H9 (cell line): Measurements from ENCODE around the gene RHEX. TPM values are rescaled to one million over a fixed set of nuclear protein-coding genes. Genes with fewer than 3 reads are reported as not detected.
"Not testable (repeated sequence)": the region's sequence is repeated elsewhere in the genome, so short reads cannot be mapped to it uniquely, and the experiment has no call there.

ENCODE experiments used
- DNase-seq: peaks from one replicate; pipeline ENCODE4 v3.0.0-alpha.2; 2017
- H2AFZ ChIP-seq: one replicate; pipeline ENCODE4 v1.6.1; 2013; ENCODE audit warnings: mild to moderate bottlenecking, low read length, control low read depth, moderate library complexity
- H2AK5ac ChIP-seq: 2 replicates; pipeline ENCODE4 v1.6.1; 2013; ENCODE audit warnings: low read length, control low read depth, mixed read lengths; ENCODE audit not compliant: insufficient read length
- H2BK120ac ChIP-seq: one replicate; pipeline ENCODE4 v1.6.1; 2013; ENCODE audit warnings: low read depth, mild to moderate bottlenecking, low read length, control low read depth, inconsistent platforms; ENCODE audit not compliant: poor library complexity, severe bottlenecking
- H2BK12ac ChIP-seq: 2 replicates; pipeline ENCODE4 v1.6.1; 2013; ENCODE audit warnings: low read length, control low read depth, mixed read lengths, low read depth; ENCODE audit not compliant: insufficient read length
- H2BK15ac ChIP-seq: 2 replicates; pipeline ENCODE4 v1.6.1; 2013; ENCODE audit warnings: low read depth, low read length, control low read depth
- H2BK20ac ChIP-seq: one replicate; pipeline ENCODE4 v1.6.1; 2013; ENCODE audit warnings: low read depth, mild to moderate bottlenecking, low read length, control low read depth, inconsistent platforms; ENCODE audit not compliant: poor library complexity, severe bottlenecking
- H2BK5ac ChIP-seq: 2 replicates; pipeline ENCODE4 v1.6.1; 2013; ENCODE audit warnings: low read length, control low read depth, mixed read lengths; ENCODE audit not compliant: insufficient read length
- H3K14ac ChIP-seq: 2 replicates; pipeline ENCODE4 v1.6.1; 2013; ENCODE audit warnings: low read length, control low read depth; ENCODE audit not compliant: insufficient read depth
- H3K18ac ChIP-seq: 2 replicates; pipeline ENCODE4 v1.6.1; 2013; ENCODE audit warnings: low read depth, mild to moderate bottlenecking, mixed read lengths, low read length, control low read depth; ENCODE audit not compliant: insufficient read length
- H3K23ac ChIP-seq: 2 replicates; pipeline ENCODE4 v1.6.1; 2013; ENCODE audit warnings: low read length, control low read depth, mixed read lengths, low read depth; ENCODE audit not compliant: insufficient read length
- H3K23me2 ChIP-seq: 2 replicates; pipeline ENCODE4 v1.6.1; 2013; ENCODE audit warnings: low read depth, mild to moderate bottlenecking, mixed read lengths, low read length, control low read depth; ENCODE audit not compliant: insufficient read length, poor library complexity, severe bottlenecking
- H3K27ac ChIP-seq: 2 replicates; pipeline ENCODE4 v1.5.1; 2013; ENCODE audit warnings: low read length, control low read depth, mixed read lengths, low read depth; ENCODE audit not compliant: insufficient read length
- H3K27me3 ChIP-seq: 2 replicates; pipeline ENCODE4 v1.6.1; 2013; ENCODE audit warnings: low read length, control low read depth, inconsistent platforms; ENCODE audit not compliant: insufficient read depth
- H3K4ac ChIP-seq: 2 replicates; pipeline ENCODE4 v1.6.1; 2013; ENCODE audit warnings: low read depth, mild to moderate bottlenecking, control low read depth, inconsistent platforms, low read length, moderate library complexity
- H3K4me1 ChIP-seq: 2 replicates; pipeline ENCODE4 v1.6.1; 2013; ENCODE audit warnings: low read length, control low read depth, inconsistent platforms; ENCODE audit not compliant: insufficient read depth
- H3K4me2 ChIP-seq: 2 replicates; pipeline ENCODE4 v1.6.1; 2013; ENCODE audit warnings: low read length, control low read depth, mixed read lengths; ENCODE audit not compliant: insufficient read length, insufficient read depth
- H3K56ac ChIP-seq: 2 replicates; pipeline ENCODE4 v1.6.1; 2013; ENCODE audit warnings: low read depth, mild to moderate bottlenecking, mixed read lengths, low read length, control low read depth; ENCODE audit not compliant: insufficient read length
- H3K79me1 ChIP-seq: 2 replicates; pipeline ENCODE4 v1.6.1; 2013; ENCODE audit warnings: low read depth, mild to moderate bottlenecking, moderate library complexity, low read length, control low read depth, inconsistent platforms; ENCODE audit not compliant: insufficient read depth, poor library complexity, severe bottlenecking
- H3K79me2 ChIP-seq: 2 replicates; pipeline ENCODE4 v1.6.1; 2013; ENCODE audit warnings: low read length, control low read depth, inconsistent platforms; ENCODE audit not compliant: insufficient read depth
- H3K9ac ChIP-seq: 2 replicates; pipeline ENCODE4 v1.6.1; 2013; ENCODE audit warnings: low read length, control low read depth, mixed read lengths; ENCODE audit not compliant: insufficient read length; ENCODE audit errors: extremely low read depth
- H3K9me3 ChIP-seq: one replicate; pipeline ENCODE4 v1.6.1; 2013; ENCODE audit warnings: low read depth, low read length, inconsistent platforms; ENCODE audit not compliant: control insufficient read depth
- H3T11ph ChIP-seq: one replicate; pipeline ENCODE4 v1.6.1; 2013; ENCODE audit warnings: mild to moderate bottlenecking, low read length, control low read depth, inconsistent platforms
- H4K20me1 ChIP-seq: one replicate; pipeline ENCODE4 v1.6.1; 2013; ENCODE audit not compliant: control insufficient read depth, insufficient read length, insufficient read depth
- H4K5ac ChIP-seq: 2 replicates; pipeline ENCODE4 v1.6.1; 2013; ENCODE audit warnings: low read depth, mild to moderate bottlenecking, mixed read lengths, low read length, control low read depth; ENCODE audit not compliant: insufficient read length
- H4K8ac ChIP-seq: replicated peaks from 2 replicates; pipeline ENCODE4 v1.6.1; 2013; ENCODE audit warnings: low read length, control low read depth, mixed read lengths, low read depth; ENCODE audit not compliant: insufficient read length
- H4K91ac ChIP-seq: 2 replicates; pipeline ENCODE4 v1.6.1; 2013; ENCODE audit warnings: low read depth, mild to moderate bottlenecking, moderate library complexity, mixed read lengths, low read length, control low read depth; ENCODE audit not compliant: insufficient read length
- H3K27ac Mint-ChIP-seq, 3 experiments: 2 replicates in 2 of 3; 3 replicates in 1 of 3; pipeline ENCODE4 v1.8.0; 2020 to 2021; ENCODE audit warnings: mixed read lengths in 3 of 3, mild to moderate bottlenecking in 1 of 3, moderate library complexity in 1 of 3
- H3K27me3 Mint-ChIP-seq: 2 replicates; pipeline ENCODE4 v1.8.0; 2021; ENCODE audit warnings: low read depth, mild to moderate bottlenecking, moderate library complexity, mixed read lengths
- H3K36me3 Mint-ChIP-seq, 3 experiments: 2 replicates in 2 of 3; 3 replicates in 1 of 3; pipeline ENCODE4 v1.8.0; 2020 to 2021; ENCODE audit warnings: low read depth in 3 of 3, mixed read lengths in 3 of 3; ENCODE audit not compliant: insufficient read depth in 1 of 3
- H3K4me1 Mint-ChIP-seq, 2 experiments: 2 replicates each; pipeline ENCODE4 v1.8.0; 2020; ENCODE audit warnings: mixed read lengths in 2 of 2
- H3K4me3 Mint-ChIP-seq, 2 experiments: 2 replicates in 1 of 2; 3 replicates in 1 of 2; pipeline ENCODE4 v1.8.0; 2020 to 2021; ENCODE audit warnings: mild to moderate bottlenecking in 2 of 2, mixed read lengths in 2 of 2, moderate library complexity in 1 of 2
- H3K9me3 Mint-ChIP-seq, 2 experiments: 2 replicates in 1 of 2; 3 replicates in 1 of 2; pipeline ENCODE4 v1.8.0; 2020; ENCODE audit warnings: mild to moderate bottlenecking in 2 of 2, mixed read lengths in 2 of 2, moderate library complexity in 1 of 2
- WGBS: extraction: QIAGEN DNeasy Blood & Tissue Kit; methylation state at CpG from one replicate; pipeline ENCODE4 v1.1.7; 2013; ENCODE audit warnings: missing lambda C conversion rate, low lambda C conversion rate, mixed read lengths; ENCODE audit not compliant: insufficient read length; ENCODE audit errors: extremely low coverage; 5-methylcytosine and 5-hydroxymethylcytosine counted together
- long read RNA-seq: library from polyadenylated mRNA; unstranded; transcript quantifications from one replicate; pipeline ENCODE4 v2.0.0, GENCODE V29; 2020
- total RNA-seq: library from RNA; stranded (reverse); gene quantifications from 2 replicates; pipeline ENCODE4 v1.2.1, GENCODE V29; 2021

The RHEX gene
- total RNA-seq, result not detected in 2 replicates
- long read RNA-seq, result 0 reads

- H4K5ac ChIP-seq, H2BK12ac ChIP-seq, H3K9ac ChIP-seq, H4K91ac ChIP-seq, H3K23ac ChIP-seq, H4K8ac ChIP-seq, H2BK5ac ChIP-seq, H3K4me1 ChIP-seq, H2BK20ac ChIP-seq, H3K27me3 ChIP-seq, H3K56ac ChIP-seq, H3K9me3 ChIP-seq, H3K23me2 ChIP-seq, H3K27me3 Mint-ChIP-seq, H3K4me1 Mint-ChIP-seq, H3K27ac Mint-ChIP-seq, H3K18ac ChIP-seq, H3K27ac ChIP-seq, H3K14ac ChIP-seq, H3K4me2 ChIP-seq, H3K9me3 Mint-ChIP-seq, DNase-seq, H2AFZ ChIP-seq, H2AK5ac ChIP-seq, H3T11ph ChIP-seq, H3K4ac ChIP-seq, H3K79me2 ChIP-seq, H3K36me3 Mint-ChIP-seq, H2BK15ac ChIP-seq, H2BK120ac ChIP-seq, H3K79me1 ChIP-seq, H3K4me3 Mint-ChIP-seq, H4K20me1 ChIP-seq: not testable (repeated sequence)
- no CpG with 5 or more reads among the region's 17 CpGs for WGBS
Observed at GRCh38 chr1:206052919-206053610, at the start of gene RHEX. Gene RHEX (plus strand): TSS chr1:206053173. CDS start chr1:206097829, 44,656 bp downstream.
